ENCODE data around the gene SDHC. TPM values are rescaled to one million over a fixed set of nuclear protein-coding genes. Genes with fewer than 3 reads are reported as not detected.

Gene SDHC
- total RNA-seq, 1 experiment from 2014 or later, result 221 TPM

DNA sequence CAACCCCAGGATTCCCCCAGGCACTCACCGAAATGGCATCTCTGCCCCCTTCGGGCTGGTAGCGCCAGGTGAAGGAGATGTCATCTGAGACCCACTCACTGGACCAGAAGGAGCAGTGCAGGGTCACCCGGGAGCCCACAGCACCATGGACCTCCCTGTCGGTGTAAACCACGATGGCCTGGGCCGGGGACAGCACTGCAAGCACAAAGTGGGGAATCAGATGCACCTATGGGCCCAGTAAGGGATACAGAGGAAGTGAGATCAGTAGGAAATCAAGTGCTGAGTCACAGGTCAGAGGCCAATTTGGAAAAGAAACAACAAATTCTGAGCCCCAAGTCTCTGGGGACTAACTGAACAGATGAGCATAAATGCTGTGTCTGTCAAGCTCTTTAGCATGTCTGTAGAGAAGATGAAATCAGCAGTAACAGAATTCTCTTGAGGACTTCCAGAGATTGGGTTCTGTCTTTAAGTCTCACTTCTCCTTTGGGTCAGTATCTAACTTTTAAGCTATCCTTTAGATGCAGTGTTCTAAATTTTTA is 6.9 kb upstream of the SDHC start:
- peaks cover 4% of the 10 kb centered on the region; the same call in 1 of the 2 replicates for H3K36me3 ChIP-seq (ENCODE audit: control insufficient read depth, insufficient read depth, low read length)
- H3K9me3 ChIP-seq (ENCODE audit: control insufficient read depth, insufficient read depth, low read depth, low read length), result no peaks in the 10 kb centered on the region
- H3K4me3 ChIP-seq (ENCODE audit: low read depth in 2 of 2, low read length in 2 of 2), result no peak overlapping the region
- no peak overlapping the region for H3K27ac ChIP-seq (ENCODE audit: low read length)
- no TSS peak for BruUV-seq (replicated peaks)
- ChIA-PET POLR2A (no interaction called here), CTCF (no interaction called here)
- in situ Hi-C loops (cut with HindIII; ENCODE audit: low pct_unique_long_range_greater_than_20kb, low sequenced_read_pairs), result no loop called here
- H3K27me3 ChIP-seq (ENCODE audit: control insufficient read depth, insufficient read depth, low read length), result no peaks in the 10 kb centered on the region
- DNase-seq (ENCODE audit: low read depth, low spot score) (no peak), ATAC-seq (no peak)
- intact Hi-C loops (cut with micrococcal nuclease; ENCODE audit: unreplicated experiment), result no loop called here
- no peaks in the 10 kb centered on the region for H3K4me1 ChIP-seq (ENCODE audit: control insufficient read depth, insufficient read depth, low read length)
- TF ChIP-seq POLR2AphosphoS5 (IDR thresholded peaks at IDR 0.05; ENCODE audit: low read depth, low read length), result no peak

- BruUV-seq (replicated peaks), result no TSS peak
- Histone ChIP-seq H3K36me3 (ENCODE audit: control insufficient read depth, insufficient read depth, low read length) (peaks cover 4% of the 10 kb centered on the region; the same call in 1 of the 2 replicates), H3K27ac (ENCODE audit: low read length) (no peak overlapping the region), H3K4me3 (ENCODE audit: low read depth in 2 of 2, low read length in 2 of 2) (no peak overlapping the region), H3K27me3 (ENCODE audit: control insufficient read depth, insufficient read depth, low read length) (no peaks in the 10 kb centered on the region), H3K9me3 (ENCODE audit: control insufficient read depth, insufficient read depth, low read depth, low read length) (no peaks in the 10 kb centered on the region), H3K4me1 (ENCODE audit: control insufficient read depth, insufficient read depth, low read length) (no peaks in the 10 kb centered on the region)
- ChIA-PET POLR2A (no interaction called here), CTCF (no interaction called here)
- DNase-seq (ENCODE audit: low read depth, low spot score) (no peak), ATAC-seq (no peak)
- intact Hi-C loops (cut with micrococcal nuclease; ENCODE audit: unreplicated experiment), result no loop called here
- TF ChIP-seq, protein P1, sequence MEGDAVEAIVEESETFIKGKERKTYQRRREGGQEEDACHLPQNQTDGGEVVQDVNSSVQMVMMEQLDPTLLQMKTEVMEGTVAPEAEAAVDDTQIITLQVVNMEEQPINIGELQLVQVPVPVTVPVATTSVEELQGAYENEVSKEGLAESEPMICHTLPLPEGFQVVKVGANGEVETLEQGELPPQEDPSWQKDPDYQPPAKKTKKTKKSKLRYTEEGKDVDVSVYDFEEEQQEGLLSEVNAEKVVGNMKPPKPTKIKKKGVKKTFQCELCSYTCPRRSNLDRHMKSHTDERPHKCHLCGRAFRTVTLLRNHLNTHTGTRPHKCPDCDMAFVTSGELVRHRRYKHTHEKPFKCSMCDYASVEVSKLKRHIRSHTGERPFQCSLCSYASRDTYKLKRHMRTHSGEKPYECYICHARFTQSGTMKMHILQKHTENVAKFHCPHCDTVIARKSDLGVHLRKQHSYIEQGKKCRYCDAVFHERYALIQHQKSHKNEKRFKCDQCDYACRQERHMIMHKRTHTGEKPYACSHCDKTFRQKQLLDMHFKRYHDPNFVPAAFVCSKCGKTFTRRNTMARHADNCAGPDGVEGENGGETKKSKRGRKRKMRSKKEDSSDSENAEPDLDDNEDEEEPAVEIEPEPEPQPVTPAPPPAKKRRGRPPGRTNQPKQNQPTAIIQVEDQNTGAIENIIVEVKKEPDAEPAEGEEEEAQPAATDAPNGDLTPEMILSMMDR (IDR thresholded peaks at IDR 0.05), result no peak
- no peak for TF ChIP-seq POLR2AphosphoS5 (IDR thresholded peaks at IDR 0.05; ENCODE audit: low read depth, low read length)
- in situ Hi-C loops (cut with HindIII; ENCODE audit: low pct_unique_long_range_greater_than_20kb, low sequenced_read_pairs), result no loop called here
Measured at GRCh38 chr1:161307892-161308638, 6.1 kb upstream of the SDHC start.

DNA sequence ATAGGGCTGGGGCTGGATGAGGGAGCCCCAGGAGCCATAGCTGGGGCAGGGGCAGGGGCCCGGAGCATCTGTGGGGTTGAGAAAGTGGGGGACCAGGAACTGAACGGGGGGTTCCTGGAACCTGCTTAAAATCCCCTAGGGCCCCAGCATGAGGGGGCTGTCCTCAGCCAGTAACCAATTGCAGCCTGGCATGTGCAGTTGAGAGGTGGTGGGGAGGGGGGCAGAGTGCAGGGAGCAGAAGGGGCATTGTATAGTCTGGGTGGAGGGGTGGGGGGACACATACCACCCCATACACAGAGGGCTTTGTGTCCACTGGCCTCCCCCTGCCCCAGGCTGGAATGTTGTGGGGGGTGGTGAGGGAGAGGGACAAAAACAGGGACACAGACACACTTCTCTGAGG is 4.3 kb upstream of the SDHC start, which contains the start of gene MPZ:
Gene MPZ, minus strand, starts transcription at position 101 of the 400 bp plus-strand sequence. Its CDS starts 63 bp downstream, at position 38.
- TF ChIP-seq POLR2AphosphoS5 (IDR thresholded peaks at IDR 0.05; ENCODE audit: low read depth, low read length) (no peak), SIN3A (IDR thresholded peaks at IDR 0.05; ENCODE audit: borderline replicate concordance, insufficient read depth, low read depth, low read length) (no peak)
- TF ChIP-seq, protein P1 (IDR thresholded peaks at IDR 0.05), result no peak
- TF ChIP-seq, protein P2, sequence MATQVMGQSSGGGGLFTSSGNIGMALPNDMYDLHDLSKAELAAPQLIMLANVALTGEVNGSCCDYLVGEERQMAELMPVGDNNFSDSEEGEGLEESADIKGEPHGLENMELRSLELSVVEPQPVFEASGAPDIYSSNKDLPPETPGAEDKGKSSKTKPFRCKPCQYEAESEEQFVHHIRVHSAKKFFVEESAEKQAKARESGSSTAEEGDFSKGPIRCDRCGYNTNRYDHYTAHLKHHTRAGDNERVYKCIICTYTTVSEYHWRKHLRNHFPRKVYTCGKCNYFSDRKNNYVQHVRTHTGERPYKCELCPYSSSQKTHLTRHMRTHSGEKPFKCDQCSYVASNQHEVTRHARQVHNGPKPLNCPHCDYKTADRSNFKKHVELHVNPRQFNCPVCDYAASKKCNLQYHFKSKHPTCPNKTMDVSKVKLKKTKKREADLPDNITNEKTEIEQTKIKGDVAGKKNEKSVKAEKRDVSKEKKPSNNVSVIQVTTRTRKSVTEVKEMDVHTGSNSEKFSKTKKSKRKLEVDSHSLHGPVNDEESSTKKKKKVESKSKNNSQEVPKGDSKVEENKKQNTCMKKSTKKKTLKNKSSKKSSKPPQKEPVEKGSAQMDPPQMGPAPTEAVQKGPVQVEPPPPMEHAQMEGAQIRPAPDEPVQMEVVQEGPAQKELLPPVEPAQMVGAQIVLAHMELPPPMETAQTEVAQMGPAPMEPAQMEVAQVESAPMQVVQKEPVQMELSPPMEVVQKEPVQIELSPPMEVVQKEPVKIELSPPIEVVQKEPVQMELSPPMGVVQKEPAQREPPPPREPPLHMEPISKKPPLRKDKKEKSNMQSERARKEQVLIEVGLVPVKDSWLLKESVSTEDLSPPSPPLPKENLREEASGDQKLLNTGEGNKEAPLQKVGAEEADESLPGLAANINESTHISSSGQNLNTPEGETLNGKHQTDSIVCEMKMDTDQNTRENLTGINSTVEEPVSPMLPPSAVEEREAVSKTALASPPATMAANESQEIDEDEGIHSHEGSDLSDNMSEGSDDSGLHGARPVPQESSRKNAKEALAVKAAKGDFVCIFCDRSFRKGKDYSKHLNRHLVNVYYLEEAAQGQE (IDR thresholded peaks at IDR 0.05; ENCODE audit: insufficient read depth in 1 of 2, low read depth in 2 of 2, low read length in 1 of 2), result no peak
- H3K36me3 ChIP-seq (ENCODE audit: control insufficient read depth, insufficient read depth, low read length), result peaks cover 8% of the 10 kb centered on the region; the same call in 1 of the 2 replicates
- intact Hi-C loops (cut with micrococcal nuclease; ENCODE audit: unreplicated experiment), result no loop called here
- no peak within 1 kb of the TSS for H3K27ac ChIP-seq (ENCODE audit: low read length)
- H3K4me3 ChIP-seq (ENCODE audit: low read depth in 2 of 2, low read length in 2 of 2), result no peak within 1 kb of the TSS
- ChIA-PET CTCF (no interaction called here), POLR2A (no interaction called here)
- peaks cover 4% of the 10 kb centered on the region for H3K4me1 ChIP-seq (ENCODE audit: control insufficient read depth, insufficient read depth, low read length)
- ATAC-seq (no peak), DNase-seq (ENCODE audit: low read depth, low spot score) (no peak)
- H3K27me3 ChIP-seq (ENCODE audit: control insufficient read depth, insufficient read depth, low read length), result no peaks in the 10 kb centered on the region
- in situ Hi-C loops (cut with HindIII; ENCODE audit: low pct_unique_long_range_greater_than_20kb, low sequenced_read_pairs), result no loop called here
- H3K9me3 ChIP-seq (ENCODE audit: control insufficient read depth, insufficient read depth, low read depth, low read length), result no peaks in the 10 kb centered on the region
- BruUV-seq (replicated peaks), result no TSS peak
